ENCODE results near the gene ZEB2. TPM values are rescaled to one million over a fixed set of nuclear protein-coding genes. Genes with fewer than 3 reads are reported as not detected.

Gene ZEB2
- total RNA-seq, 1 donor from 2014 or later: 161 TPM

- DNase-seq: peak; percentile 58
These were observed 67.5 kb downstream of the ZEB2 start for GRCh38 chr2:144452169-144452988.

- DNase-seq: no peak
These were observed 68.5 kb downstream of the ZEB2 start for GRCh38 chr2:144451443-144451842.

GRCh38 chr2:144449028-144449406, 70.9 kb downstream of the ZEB2 start:
- DNase-seq: peak; percentile 47

- DNase-seq: no peak
These were observed 71.4 kb downstream of the ZEB2 start for GRCh38 chr2:144448389-144449027.

- no peak for DNase-seq
These were observed 72.4 kb downstream of the ZEB2 start for GRCh38 chr2:144447535-144447934.

GRCh38 chr2:144446136-144446535, 73.8 kb downstream of the ZEB2 start:
- no peak for DNase-seq

- no peak for DNase-seq
These were observed 74.7 kb downstream of the ZEB2 start for GRCh38 chr2:144445196-144445595.

GRCh38 chr2:144443837-144444817, 75.8 kb downstream of the ZEB2 start:
- DNase-seq: no peak

GRCh38 chr2:144441711-144442141, 78.2 kb downstream of the ZEB2 start:
- no peak for DNase-seq

GRCh38 chr2:144439993-144440392, 79.9 kb downstream of the ZEB2 start:
- DNase-seq: no peak

GRCh38 chr2:144438801-144439631, 80.9 kb downstream of the ZEB2 start:
- no peak for DNase-seq

GRCh38 chr2:144437636-144438035, 82.3 kb downstream of the ZEB2 start:
- DNase-seq: no peak

- no peak for DNase-seq
These were observed 85.3 kb downstream of the ZEB2 start for GRCh38 chr2:144434425-144435222.

GRCh38 chr2:144432921-144433320, 87.0 kb downstream of the ZEB2 start:
- DNase-seq: no peak

GRCh38 chr2:144431998-144432397, 87.9 kb downstream of the ZEB2 start:
- DNase-seq: no peak

- DNase-seq: peak; percentile 87
These were observed 88.5 kb downstream of the ZEB2 start for GRCh38 chr2:144431392-144431783.

GRCh38 chr2:144430722-144431391, 89.1 kb downstream of the ZEB2 start:
- DNase-seq: peak; percentile 91

GRCh38 chr2:144429396-144430112, 90.4 kb downstream of the ZEB2 start:
- no peak for DNase-seq

- peak; percentile 35 for DNase-seq
These were observed 92.9 kb downstream of the ZEB2 start for GRCh38 chr2:144426981-144427479.

Data from tongue (tissue), 2 donors.